Measurements from ENCODE around the gene MRPS25.
A peak's percentile ranks its signal among the peaks of the same experiment; 100 is the strongest.

DNA sequence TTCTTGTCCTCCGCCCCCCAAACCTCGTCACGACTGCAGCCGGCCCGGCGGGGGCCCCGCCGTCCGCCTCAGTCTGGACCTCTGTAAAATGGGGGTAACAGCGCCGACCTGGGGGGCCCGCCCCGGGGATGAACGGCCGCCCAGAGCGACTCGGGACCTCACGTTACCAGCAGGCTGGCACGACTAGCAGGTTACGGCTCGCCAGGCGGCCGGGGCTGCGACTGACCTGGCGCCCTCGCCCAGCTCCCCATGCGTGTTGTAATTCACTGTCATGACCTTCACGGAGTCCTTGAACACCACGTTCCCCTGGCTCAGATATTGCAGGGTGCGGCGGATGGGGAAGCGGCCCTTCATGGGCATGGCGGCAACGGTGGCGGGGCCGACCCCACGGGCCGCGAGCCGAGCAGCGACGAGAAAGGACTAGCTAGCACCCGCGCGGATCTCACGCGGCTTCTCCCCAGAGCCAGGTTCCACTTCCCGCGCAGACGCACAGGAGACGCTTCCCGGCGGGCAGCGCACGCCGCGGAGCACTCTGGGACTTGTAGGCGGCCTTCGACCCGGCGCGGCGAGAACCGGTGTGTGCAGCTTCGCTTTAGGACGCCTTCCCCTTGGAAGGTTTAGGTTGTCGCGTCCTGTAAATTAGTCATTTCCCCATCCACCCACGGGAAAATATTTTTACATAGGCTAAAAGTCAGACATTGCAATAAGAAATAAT lies at the start of gene MRPS25:
- TF ChIP-seq CTCF (IDR thresholded peaks at IDR 0.05 in 2 of 3, conservative IDR thresholded peaks at IDR 0.05 in 1 of 3; ENCODE audit: borderline replicate concordance in 1 of 3, insufficient read depth in 1 of 3, low read depth in 2 of 3, low read length in 2 of 3) (no peak), POLR2AphosphoS5 (IDR thresholded peaks at IDR 0.05; ENCODE audit: low read depth, low read length) (peak; percentile 99), POLR2A (IDR thresholded peaks at IDR 0.05; ENCODE audit: borderline replicate concordance, extremely low read depth, insufficient read depth, insufficient read length) (peak; percentile 95), ZNF274 (IDR thresholded peaks at IDR 0.05; ENCODE audit: low read depth, low read length) (no peak), EZH2 (IDR thresholded peaks at IDR 0.05) (no peak), SP1 (IDR thresholded peaks at IDR 0.05; ENCODE audit: low read depth) (no peak), SIN3A (IDR thresholded peaks at IDR 0.05; ENCODE audit: low read depth) (peak; percentile 92), EZH2phosphoT487 (IDR thresholded peaks at IDR 0.05; ENCODE audit: borderline replicate concordance) (no peak), RAD21 (IDR thresholded peaks at IDR 0.05; ENCODE audit: low read depth) (no peak)
- TF ChIP-seq, protein P1, sequence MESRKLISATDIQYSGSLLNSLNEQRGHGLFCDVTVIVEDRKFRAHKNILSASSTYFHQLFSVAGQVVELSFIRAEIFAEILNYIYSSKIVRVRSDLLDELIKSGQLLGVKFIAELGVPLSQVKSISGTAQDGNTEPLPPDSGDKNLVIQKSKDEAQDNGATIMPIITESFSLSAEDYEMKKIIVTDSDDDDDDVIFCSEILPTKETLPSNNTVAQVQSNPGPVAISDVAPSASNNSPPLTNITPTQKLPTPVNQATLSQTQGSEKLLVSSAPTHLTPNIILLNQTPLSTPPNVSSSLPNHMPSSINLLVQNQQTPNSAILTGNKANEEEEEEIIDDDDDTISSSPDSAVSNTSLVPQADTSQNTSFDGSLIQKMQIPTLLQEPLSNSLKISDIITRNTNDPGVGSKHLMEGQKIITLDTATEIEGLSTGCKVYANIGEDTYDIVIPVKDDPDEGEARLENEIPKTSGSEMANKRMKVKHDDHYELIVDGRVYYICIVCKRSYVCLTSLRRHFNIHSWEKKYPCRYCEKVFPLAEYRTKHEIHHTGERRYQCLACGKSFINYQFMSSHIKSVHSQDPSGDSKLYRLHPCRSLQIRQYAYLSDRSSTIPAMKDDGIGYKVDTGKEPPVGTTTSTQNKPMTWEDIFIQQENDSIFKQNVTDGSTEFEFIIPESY (IDR thresholded peaks at IDR 0.05; ENCODE audit: extremely low read depth, insufficient replicate concordance, low read length) = peak; percentile 91
